ENCODE results near the gene SLC35B2. TPM values are rescaled to one million over a fixed set of nuclear protein-coding genes. Genes with fewer than 3 reads are reported as not detected.

SLC35B2 gene
- polyA plus RNA-seq, 1 of the 3 experiments (the other 2 are of a cell fraction) = 125 TPM

DNA sequence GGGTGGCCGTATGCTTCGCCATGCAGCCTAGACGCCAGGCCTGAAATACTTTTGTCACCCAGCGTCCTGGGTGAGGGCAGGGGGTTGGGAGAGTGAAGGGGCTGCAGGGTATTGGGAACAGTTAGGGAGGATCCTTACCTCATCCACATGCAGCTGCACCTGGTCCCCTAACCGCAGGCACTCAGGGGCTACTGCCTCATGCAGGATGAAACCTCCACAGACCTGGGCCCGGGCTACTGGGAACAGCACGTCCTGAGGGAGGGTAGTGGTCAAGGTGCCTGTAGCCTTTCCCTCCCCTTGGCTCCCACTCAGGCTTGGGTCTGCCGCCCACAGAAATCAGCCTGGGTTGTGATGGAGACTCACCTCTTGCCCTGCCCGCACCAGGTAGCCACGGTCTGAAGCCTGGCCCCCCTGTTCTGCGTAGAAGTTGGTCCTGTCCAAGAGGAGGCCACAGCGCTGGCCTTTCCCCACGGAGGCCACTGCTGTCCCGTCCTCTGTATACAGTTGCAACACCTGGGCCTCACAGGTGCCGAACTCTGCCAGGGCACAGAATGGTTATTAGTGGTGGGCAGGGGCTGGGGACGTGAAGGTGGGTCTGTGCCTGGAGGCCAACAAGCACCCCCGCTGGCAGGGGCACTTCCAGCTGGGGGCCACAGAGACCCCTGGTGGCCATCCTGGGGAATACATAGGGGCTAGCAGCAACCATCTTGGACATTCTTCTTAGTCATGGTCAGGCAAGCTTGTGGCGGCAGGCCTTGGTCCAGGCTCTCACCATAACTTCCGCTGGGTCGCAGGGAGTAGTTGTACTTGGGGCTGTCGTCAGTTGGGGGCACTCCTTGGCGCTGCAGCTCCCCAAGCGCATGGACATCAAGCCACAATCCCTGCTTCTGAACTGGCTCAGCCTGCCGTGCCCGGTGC lies 47.2 kb upstream of the SLC35B2 start:
- no peak for TF ChIP-seq USF1 (IDR thresholded peaks at IDR 0.05; ENCODE audit: borderline replicate concordance, low read depth)
- peak; percentile 63 for TF ChIP-seq SMC3 (IDR thresholded peaks at IDR 0.05; ENCODE audit: low read depth, low read length)
- peak; percentile 54 for TF ChIP-seq RAD21 (IDR thresholded peaks at IDR 0.05; ENCODE audit: low read length)
- TF ChIP-seq CTCF (IDR thresholded peaks at IDR 0.05) = peak; percentile 76
- H3K36me3 ChIP-seq (replicated peaks in 1 of 2; ENCODE audit: control insufficient read depth in 1 of 2, insufficient read depth in 2 of 2, low read length in 1 of 2) = peaks cover 5 to 60% of the 10 kb centered on the region in 2 experiments
- no peak overlapping the region for H3K9ac ChIP-seq
- no peaks in the 10 kb centered on the region for H3K9me2 ChIP-seq
- ChIA-PET CTCF (interaction anchor here (0.6 to 16.5 kb wide), 29 partner anchors 8 to 187 kb away, joined by 3 to 238 read pairs (median 7); partner anchors contain the start of genes AARS2, NFKBIE, SLC35B2 and SPATS1), POLR2A (interaction anchor here (0.8 to 1.9 kb wide), 6 partner anchors 8 to 58 kb away, joined by 3 to 7 read pairs (median 4); partner anchors contain the start of genes AARS2, HSP90AB1 and TMEM151B)
- no peak overlapping the region for H3K4me3 ChIP-seq (ENCODE audit: low read depth in 2 of 2, low read length in 1 of 2)
- peak; percentile 84 for DNase-seq
- no peaks in the 10 kb centered on the region for H4K20me1 ChIP-seq (ENCODE audit: insufficient read depth)
- H3K27ac ChIP-seq (ENCODE audit: low read depth in 2 of 2, low read length in 1 of 2) = no peak overlapping the region; a peak in 1 of 4 replicates
- no peaks in the 10 kb centered on the region for H3K27me3 ChIP-seq (ENCODE audit: insufficient read depth)
- H3K4me1 ChIP-seq (ENCODE audit: control insufficient read depth in 1 of 2, insufficient read depth in 2 of 2, low read depth in 1 of 2, low read length in 1 of 2) = no peaks in the 10 kb centered on the region
- no peaks in the 10 kb centered on the region for H3K79me2 ChIP-seq (ENCODE audit: insufficient read depth)
- no peaks in the 10 kb centered on the region for H3K9me3 ChIP-seq
- H3K4me2 ChIP-seq = no peak overlapping the region
- H3F3A ChIP-seq (replicated peaks; ENCODE audit: insufficient read depth) = no peaks in the 10 kb centered on the region
- H2AFZ ChIP-seq (ENCODE audit: low read depth) = no peak overlapping the region
- 77% methylated on average over 11 of the region's 25 CpGs for WGBS (ENCODE audit: low lambda C conversion rate)

DNA sequence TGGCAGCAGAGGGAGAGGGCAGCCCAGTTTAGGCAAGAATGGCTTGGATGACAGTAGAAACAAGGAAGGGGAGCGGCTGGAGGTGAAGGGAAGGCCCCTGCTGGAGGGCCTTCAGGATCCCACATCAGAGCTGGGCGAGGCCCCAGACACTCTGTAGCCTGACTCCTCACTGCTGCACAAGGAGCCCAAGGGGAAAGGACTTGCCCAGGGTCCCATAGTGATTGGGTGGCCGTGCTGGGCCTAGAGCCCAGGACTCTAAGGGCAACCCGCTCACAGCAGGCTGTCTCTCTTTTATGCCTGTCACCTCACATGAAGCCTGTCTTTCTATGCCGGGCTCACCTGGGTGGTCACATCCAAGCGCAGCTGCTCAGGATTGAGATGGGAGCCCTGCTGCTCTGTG lies 46.5 kb upstream of the SLC35B2 start:
- H3K9me2 ChIP-seq = no peaks in the 10 kb centered on the region
- H4K20me1 ChIP-seq (ENCODE audit: insufficient read depth) = no peaks in the 10 kb centered on the region
- no peaks in the 10 kb centered on the region for H3K79me2 ChIP-seq (ENCODE audit: insufficient read depth)
- no peak overlapping the region for H3K4me2 ChIP-seq
- H3K36me3 ChIP-seq (replicated peaks in 1 of 2; ENCODE audit: control insufficient read depth in 1 of 2, insufficient read depth in 2 of 2, low read length in 1 of 2) = peaks cover 5 to 53% of the 10 kb centered on the region in 2 experiments
- no peak overlapping the region for H3K4me3 ChIP-seq (ENCODE audit: low read depth in 2 of 2, low read length in 1 of 2)
- H3F3A ChIP-seq (replicated peaks; ENCODE audit: insufficient read depth) = no peaks in the 10 kb centered on the region
- DNase-seq = no peak
- H2AFZ ChIP-seq (ENCODE audit: low read depth) = no peak overlapping the region
- no peaks in the 10 kb centered on the region for H3K9me3 ChIP-seq
- no peaks in the 10 kb centered on the region for H3K27me3 ChIP-seq (ENCODE audit: insufficient read depth)
- H3K4me1 ChIP-seq (ENCODE audit: control insufficient read depth in 1 of 2, insufficient read depth in 2 of 2, low read depth in 1 of 2, low read length in 1 of 2) = no peaks in the 10 kb centered on the region
- WGBS (ENCODE audit: low lambda C conversion rate) = 100% methylated on average over 3 of the region's 6 CpGs
- no peak overlapping the region for H3K9ac ChIP-seq
- TF ChIP-seq RFX5 (IDR thresholded peaks at IDR 0.05; ENCODE audit: low read length) (no peak), MXI1 (IDR thresholded peaks at IDR 0.05; ENCODE audit: low read depth, low read length) (no peak), RCOR1 (IDR thresholded peaks at IDR 0.05; ENCODE audit: low read length) (no peak), FOXM1 (IDR thresholded peaks at IDR 0.05; ENCODE audit: low read depth) (no peak), PBX3 (IDR thresholded peaks at IDR 0.05) (no peak), TAF1 (IDR thresholded peaks at IDR 0.05; ENCODE audit: borderline replicate concordance, low read depth, low read length) (no peak), ELF1 (IDR thresholded peaks at IDR 0.05) (no peak), CHD2 (IDR thresholded peaks at IDR 0.05; ENCODE audit: low read length, partially characterized antibody) (no peak)
- TF ChIP-seq, protein P1, sequence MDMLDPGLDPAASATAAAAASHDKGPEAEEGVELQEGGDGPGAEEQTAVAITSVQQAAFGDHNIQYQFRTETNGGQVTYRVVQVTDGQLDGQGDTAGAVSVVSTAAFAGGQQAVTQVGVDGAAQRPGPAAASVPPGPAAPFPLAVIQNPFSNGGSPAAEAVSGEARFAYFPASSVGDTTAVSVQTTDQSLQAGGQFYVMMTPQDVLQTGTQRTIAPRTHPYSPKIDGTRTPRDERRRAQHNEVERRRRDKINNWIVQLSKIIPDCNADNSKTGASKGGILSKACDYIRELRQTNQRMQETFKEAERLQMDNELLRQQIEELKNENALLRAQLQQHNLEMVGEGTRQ (IDR thresholded peaks at IDR 0.05; ENCODE audit: borderline replicate concordance, low read depth, low read length) = no peak
- TF ChIP-seq, protein P2, sequence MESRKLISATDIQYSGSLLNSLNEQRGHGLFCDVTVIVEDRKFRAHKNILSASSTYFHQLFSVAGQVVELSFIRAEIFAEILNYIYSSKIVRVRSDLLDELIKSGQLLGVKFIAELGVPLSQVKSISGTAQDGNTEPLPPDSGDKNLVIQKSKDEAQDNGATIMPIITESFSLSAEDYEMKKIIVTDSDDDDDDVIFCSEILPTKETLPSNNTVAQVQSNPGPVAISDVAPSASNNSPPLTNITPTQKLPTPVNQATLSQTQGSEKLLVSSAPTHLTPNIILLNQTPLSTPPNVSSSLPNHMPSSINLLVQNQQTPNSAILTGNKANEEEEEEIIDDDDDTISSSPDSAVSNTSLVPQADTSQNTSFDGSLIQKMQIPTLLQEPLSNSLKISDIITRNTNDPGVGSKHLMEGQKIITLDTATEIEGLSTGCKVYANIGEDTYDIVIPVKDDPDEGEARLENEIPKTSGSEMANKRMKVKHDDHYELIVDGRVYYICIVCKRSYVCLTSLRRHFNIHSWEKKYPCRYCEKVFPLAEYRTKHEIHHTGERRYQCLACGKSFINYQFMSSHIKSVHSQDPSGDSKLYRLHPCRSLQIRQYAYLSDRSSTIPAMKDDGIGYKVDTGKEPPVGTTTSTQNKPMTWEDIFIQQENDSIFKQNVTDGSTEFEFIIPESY (IDR thresholded peaks at IDR 0.05; ENCODE audit: borderline replicate concordance, low read depth) = no peak
- H3K27ac ChIP-seq (ENCODE audit: low read depth in 2 of 2, low read length in 1 of 2) = no peak overlapping the region
- POLR2A ChIA-PET = no interaction called here
- CTCF ChIA-PET = interaction anchor here (0.9 to 16.5 kb wide), 15 partner anchors 9 to 166 kb away, joined by 3 to 238 read pairs (median 9); partner anchors contain the start of genes AARS2, NFKBIE, SLC35B2 and TMEM151B
